K562 (cell line): ENCODE data around the gene CCDC32. TPM values are rescaled to one million over a fixed set of nuclear protein-coding genes. Genes with fewer than 3 reads are reported as not detected.

Experiments
- ATAC-seq: fragments of 200-7000 bp; cut with Tn5 transposase; 3 replicates; pipeline ENCODE4 v1.9.1; 2020; ENCODE audit warnings: moderate library complexity
- BruUV-seq: library from RNA; stranded (reverse); fragments of 400-500 nt; replicated peaks from 2 replicates; lab custom pipeline; 2021; lab: Mats Ljungman, UMichigan
- CTCF ChIA-PET: fragments of 300-600 bp; formaldehyde crosslinking; extraction: SDS; loops from one replicate; lab custom pipeline; 2021; ENCODE audit warnings: low intra/inter-chr PET ratio; lab: Yijun Ruan, JAX
- POLR2A ChIA-PET: fragments of 300-600, 350-650 bp; sonication (Branson Sonifier 250); formaldehyde crosslinking; extraction: SDS; loops from one replicate; lab custom pipeline; 2021; ENCODE audit warnings: antibody characterized with exemption, inconsistent platforms; lab: Yijun Ruan, JAX
- DNase-seq, 4 experiments: peaks; one replicate each; pipeline versions ENCODE4 v3.0.0 to v3.0.0-alpha.2; 2011 to 2018; ENCODE audit warnings: low spot score in 3 of 4, mixed read lengths in 3 of 4; ENCODE audit errors: extremely low read depth in 1 of 4
- FAIRE-seq: peaks from 2 replicates; lab custom pipeline; 2011; peaks lifted over from hg19 to GRCh38; lab: Jason Lieb, UNC
- H2AFZ ChIP-seq: 2 replicates; pipeline ENCODE4 v1.6.0; 2011; ENCODE audit warnings: low read depth, low read length, control low read depth, inconsistent platforms
- H3K27ac ChIP-seq: fragments of 200-600 bp; 3 replicates; pipeline ENCODE4 v1.8.0; 2011; ENCODE audit warnings: low read depth, mild to moderate bottlenecking, control low read depth, inconsistent platforms, low read length, moderate library complexity, mixed read lengths; ENCODE audit errors: extremely low read depth
- H3K27me3 ChIP-seq, 2 experiments: fragments of 300-600 bp in 1 of 2; 2 replicates in 1 of 2; 3 replicates in 1 of 2; pipeline versions ENCODE4 v1.6.0 to v1.8.0; 2011; ENCODE audit warnings: inconsistent platforms in 2 of 2, low read length in 2 of 2, mild to moderate bottlenecking in 1 of 2, mixed read lengths in 1 of 2, moderate library complexity in 1 of 2; ENCODE audit not compliant: control insufficient read depth in 2 of 2, insufficient read depth in 2 of 2
- H3K36me3 ChIP-seq: fragments of 300-600 bp; 3 replicates; pipeline ENCODE4 v1.8.0; 2011; ENCODE audit warnings: mild to moderate bottlenecking, low read length, inconsistent platforms; ENCODE audit not compliant: control insufficient read depth, insufficient read depth
- H3K4me1 ChIP-seq, 2 experiments: fragments of 200-600 bp in 1 of 2; replicated peaks in 1 of 2; 2 replicates in 1 of 2; 3 replicates in 1 of 2; pipeline versions ENCODE4 v1.5.1 to v1.8.0; 2011; ENCODE audit warnings: inconsistent platforms in 2 of 2, low read length in 2 of 2, mild to moderate bottlenecking in 1 of 2, mixed read lengths in 1 of 2, moderate library complexity in 1 of 2; ENCODE audit not compliant: control insufficient read depth in 2 of 2, insufficient read depth in 2 of 2
- H3K4me2 ChIP-seq: 2 replicates; pipeline ENCODE4 v1.6.1; 2011; ENCODE audit warnings: low read length, control low read depth, inconsistent platforms, mixed read lengths; ENCODE audit not compliant: insufficient read depth
- H3K4me3 ChIP-seq: fragments of 200-600 bp; sonication (generic), shearing (Covaris generic); 2 replicates; pipeline ENCODE4 v1.5.1; 2016; ENCODE audit warnings: control low read depth, inconsistent platforms
- H3K79me2 ChIP-seq: fragments of 200-600 bp; 3 replicates; pipeline ENCODE4 v1.8.0; 2011; ENCODE audit warnings: low read length, inconsistent platforms; ENCODE audit not compliant: control insufficient read depth, insufficient read depth
- H3K9ac ChIP-seq, 2 experiments: 2 replicates each; pipeline versions ENCODE4 v1.6.0 to v1.6.1; 2011; ENCODE audit warnings: low read depth in 2 of 2, low read length in 2 of 2, control low read depth in 1 of 2, inconsistent platforms in 1 of 2, mild to moderate bottlenecking in 1 of 2, mixed read lengths in 1 of 2; ENCODE audit not compliant: insufficient read depth in 1 of 2
- H3K9me1 ChIP-seq: one replicate; pipeline ENCODE4 v1.6.0; 2011; ENCODE audit warnings: inconsistent platforms, mild to moderate bottlenecking, low read length, moderate library complexity; ENCODE audit not compliant: control insufficient read depth, insufficient read depth
- H3K9me3 ChIP-seq: replicated peaks from 2 replicates; pipeline ENCODE4 v1.5.1; 2011; ENCODE audit warnings: low read depth, low read length, inconsistent platforms; ENCODE audit not compliant: control insufficient read depth, insufficient read depth
- H4K20me1 ChIP-seq: replicated peaks from 2 replicates; pipeline ENCODE4 v1.6.1; 2011; ENCODE audit warnings: low read length, inconsistent platforms, mixed read lengths; ENCODE audit not compliant: control insufficient read depth, insufficient read depth
- BCOR ChIP-seq: fragments of 450-650 bp; IDR thresholded peaks from 2 replicates; pipeline ENCODE4 v1.6.1; 2016
- CREBBP ChIP-seq: IDR thresholded peaks from one replicate; pipeline ENCODE4 v1.6.1; 2012; ENCODE audit warnings: low read depth, mild to moderate bottlenecking, control low read depth, inconsistent platforms, low read length
- CXXC5 ChIP-seq: fragments of 250-450 bp; sonication (Bioruptor Pico); IDR thresholded peaks from 2 replicates; pipeline ENCODE4 v1.8.0; 2022; ENCODE audit warnings: inconsistent platforms, mild to moderate bottlenecking, moderate library complexity
- GABPA ChIP-seq: fragments of 200-800 bp; sonication (Bioruptor generic); conservative IDR thresholded peaks from 2 replicates; pipeline ENCODE4 v1.6.1; 2016; ENCODE audit warnings: low read depth, missing genetic modification characterization, missing compliant biosample characterization
- HMG20B ChIP-seq: fragments of 250-450 bp; sonication (Bioruptor Pico); IDR thresholded peaks from 2 replicates; pipeline ENCODE4 v1.5.0; 2021; ENCODE audit warnings: mild to moderate bottlenecking
- IRF9 ChIP-seq: fragments of 450-650 bp; IDR thresholded peaks from 2 replicates; pipeline ENCODE4 v1.6.1; 2016; ENCODE audit warnings: missing biosample characterization, missing genetic modification characterization
- KLF13 ChIP-seq: fragments of 450-650 bp; IDR thresholded peaks from 2 replicates; pipeline ENCODE4 v1.6.1; 2016; ENCODE audit warnings: missing genetic modification characterization, low read depth, mild to moderate bottlenecking, missing compliant biosample characterization, moderate library complexity, borderline replicate concordance
- MEF2D ChIP-seq: conservative IDR thresholded peaks from 2 replicates; pipeline ENCODE4 v1.6.1; 2016; ENCODE audit warnings: low read depth, missing genetic modification characterization, missing compliant biosample characterization
- NRF1 ChIP-seq, 2 experiments: fragments of 450-650 bp; IDR thresholded peaks in 1 of 2; conservative IDR thresholded peaks in 1 of 2; 2 replicates each; pipeline ENCODE4 v1.6.1; 2014; ENCODE audit warnings: mild to moderate bottlenecking in 2 of 2
- PML ChIP-seq: IDR thresholded peaks from 2 replicates; pipeline ENCODE4 v1.6.1; 2012; ENCODE audit warnings: low read length, inconsistent platforms
- RBM22 ChIP-seq: fragments of 200-400 bp; formaldehyde crosslinking; IDR thresholded peaks from 2 replicates; pipeline ENCODE4 v1.6.1; 2018; ENCODE audit warnings: low read length, low read depth; ENCODE audit not compliant: poor library complexity, severe bottlenecking
- THRB ChIP-seq: fragments of 450-650 bp; formaldehyde crosslinking; conservative IDR thresholded peaks from 2 replicates; pipeline ENCODE4 v1.4.0; 2022; ENCODE audit warnings: mild to moderate bottlenecking, missing genetic modification characterization
- ZBTB1 ChIP-seq: sonication (generic); formaldehyde crosslinking; IDR thresholded peaks from 2 replicates; pipeline ENCODE4 v1.8.1; 2023; ENCODE audit warnings: missing genetic modification reagents, low read depth, mild to moderate bottlenecking, borderline replicate concordance
- ZNF121 ChIP-seq: sonication (generic); formaldehyde crosslinking; conservative IDR thresholded peaks from 2 replicates; pipeline ENCODE4 v1.8.0; 2022; ENCODE audit warnings: missing genetic modification reagents
- WGBS: fragments of 100-300 bp; shearing (Covaris generic); methylation state at CpG from one replicate; pipeline ENCODE4 v1.1.6; 2016; ENCODE audit warnings: low coverage, mixed read lengths; ENCODE audit not compliant: insufficient coverage; ENCODE audit errors: missing lambda C conversion rate; 5-methylcytosine and 5-hydroxymethylcytosine counted together
- in situ Hi-C: fragments of 300-500 bp; cut with MboI; formaldehyde crosslinking; loops from 4 replicates; pipeline ENCODE4 v1.15.0; 2018; ENCODE audit warnings: inconsistent platforms, mixed read lengths
- intact Hi-C: fragments of 100-400 bp; cut with micrococcal nuclease; formaldehyde crosslinking; loops from 2 replicates; pipeline ENCODE4 v1.14.2; 2022
- polyA plus RNA-seq, 8 experiments: library from polyadenylated mRNA; depleted of rRNA in 4 of 8; stranded (reverse) in 5 of 8; unstranded in 3 of 8; fragments of >200 nt; fragmentation: Nextera tagmentation in 2 of 8; fragmentation: Illumina TruSeq in 1 of 8; extraction: Ambion mirVana in 2 of 8; extraction: Trizol in 1 of 8; gene quantifications; 2 replicates each; pipeline versions ENCODE4 v1.2.1 to v1.2.3, GENCODE V29; 2011 to 2014; ENCODE audit warnings: inconsistent platforms in 1 of 8, missing spikeins in 1 of 8
- total RNA-seq, 7 experiments: library from RNA; depleted of rRNA in 6 of 7; stranded (reverse); fragments of >200 nt in 6 of 7; fragmentation: Illumina TruSeq in 2 of 7; extraction: Trizol in 2 of 7; gene quantifications; 2 replicates each; pipeline versions ENCODE4 v1.2.1 to v1.2.3, GENCODE V29; 2011 to 2021; ENCODE audit warnings: low replicate concordance in 1 of 7
- TF ChIP-seq, protein P1 (sequence below): fragments of 250-450 bp; sonication (Bioruptor Pico); IDR thresholded peaks from 2 replicates; pipeline ENCODE4 v1.8.0; 2022; ENCODE audit warnings: moderate library complexity, mild to moderate bottlenecking, inconsistent platforms

The CCDC32 gene
- total and polyA plus RNA-seq, 9 of the 15 experiments (the other 6 are each of a cell fraction or from before 2014, with no cell fraction given), result 22.2 to 94.8 (median 37.1) TPM

GRCh38 chr15:40512440-40512839 lies 52.4 kb downstream of the CCDC32 start (continued):
- TF ChIP-seq, protein P1, sequence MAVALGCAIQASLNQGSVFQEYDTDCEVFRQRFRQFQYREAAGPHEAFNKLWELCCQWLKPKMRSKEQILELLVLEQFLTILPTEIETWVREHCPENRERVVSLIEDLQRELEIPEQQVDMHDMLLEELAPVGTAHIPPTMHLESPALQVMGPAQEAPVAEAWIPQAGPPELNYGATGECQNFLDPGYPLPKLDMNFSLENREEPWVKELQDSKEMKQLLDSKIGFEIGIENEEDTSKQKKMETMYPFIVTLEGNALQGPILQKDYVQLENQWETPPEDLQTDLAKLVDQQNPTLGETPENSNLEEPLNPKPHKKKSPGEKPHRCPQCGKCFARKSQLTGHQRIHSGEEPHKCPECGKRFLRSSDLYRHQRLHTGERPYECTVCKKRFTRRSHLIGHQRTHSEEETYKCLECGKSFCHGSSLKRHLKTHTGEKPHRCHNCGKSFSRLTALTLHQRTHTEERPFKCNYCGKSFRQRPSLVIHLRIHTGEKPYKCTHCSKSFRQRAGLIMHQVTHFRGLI (CRISPR knock-in tag), result no peak
- TF ChIP-seq MEF2D, result no peak
- TF ChIP-seq, all 486 proteins: peak for 0

GRCh38 chr15:40511472-40512133 lies 53.2 kb downstream of the CCDC32 start:
- POLR2A ChIA-PET, result interaction anchor here (0.6 to 1.0 kb wide), 3 partner anchors 60 to 252 kb away, joined by 3 to 5 read pairs (median 3); partner anchors contain the start of genes BAHD1 and GCHFR
- Histone ChIP-seq H3K4me3 (peak overlapping the region; percentile 36), H3K27ac (peak overlapping the region; percentile 60), H2AFZ (peak overlapping the region; percentile 88), H3K9ac (peak overlapping the region; percentile 59 to 89), H3K27me3 (no peaks in the 10 kb centered on the region), H3K79me2 (no peaks in the 10 kb centered on the region), H4K20me1 (no peaks in the 10 kb centered on the region), H3K9me3 (no peaks in the 10 kb centered on the region), H3K4me1 (peaks cover 20 to 24% of the 10 kb centered on the region in 2 experiments), H3K36me3 (no peaks in the 10 kb centered on the region), H3K4me2 (peak overlapping the region; percentile 72), H3K9me1 (peaks cover 4% of the 10 kb centered on the region)
- in situ Hi-C loops (no loop called here), intact Hi-C loops (loop anchor here (10.0 kb wide), 1 partner anchor 273 kb away; no protein-coding TSS in a partner anchor)
- under 1% methylated on average over 54 of the region's 61 CpGs for WGBS
- CTCF ChIA-PET, result no interaction called here
- DNase-seq, result peak; percentile 89 to 93 (median 92)
- no TSS peak for BruUV-seq
- FAIRE-seq, result peak; percentile 6
- peak; percentile 93 for ATAC-seq
- TF ChIP-seq GABPA (tag), result no peak
- peak; percentile 91 to 92 for TF ChIP-seq NRF1 (conservative IDR thresholded peaks at IDR 0.05 in 1 of 2, IDR thresholded peaks at IDR 0.05 in 1 of 2)
- peak; percentile 7; the same call in 1 of the 2 replicates for TF ChIP-seq BCOR
- no peak for TF ChIP-seq THRB (CRISPR knock-in tag)
- TF ChIP-seq CXXC5, result peak; percentile 97
- no peak; the same call in 1 of the 2 replicates for TF ChIP-seq KLF13 (tag)
- no peak for TF ChIP-seq PML
- no peak for TF ChIP-seq ZNF121 (CRISPR knock-in tag)
- TF ChIP-seq IRF9 (tag), result peak; percentile 30; the same call in 1 of the 2 replicates
- peak; percentile 82 for TF ChIP-seq ZBTB1 (CRISPR knock-in tag)
- TF ChIP-seq CREBBP, result no peak
- TF ChIP-seq HMG20B (CRISPR knock-in tag), result no peak
- peak; percentile 50 for TF ChIP-seq RBM22
